Cardiac muscle cell (in vitro differentiated cells and primary cell): ENCODE data around the gene DOCK1. TPM values are rescaled to one million over a fixed set of nuclear protein-coding genes. Genes with fewer than 3 reads are reported as not detected.
A peak's percentile ranks its signal among the peaks of the same experiment; 100 is the strongest.

ENCODE experiments used
- DNase-seq, 2 donors: peaks; one replicate each; pipeline versions ENCODE4 v3.0.0 to v3.0.0-alpha.2; 2010 to 2017; ENCODE audit warnings: low read depth in 1 of 2, low spot score in 1 of 2
- H3K27ac ChIP-seq: fragments of 200-600 bp; sonication (generic); 2 replicates; pipeline ENCODE4 v1.5.1; 2016
- H3K27me3 ChIP-seq: fragments of 200-600 bp; sonication (generic); 2 replicates; pipeline ENCODE4 v1.6.0; 2016; ENCODE audit warnings: control low read depth
- H3K36me3 ChIP-seq: fragments of 200-600 bp; sonication (generic); 2 replicates; pipeline ENCODE4 v1.5.1; 2016; ENCODE audit warnings: control low read depth
- H3K4me1 ChIP-seq: fragments of 200-600 bp; sonication (generic); 2 replicates; pipeline ENCODE4 v1.8.1; 2017; ENCODE audit warnings: low read depth, mild to moderate bottlenecking, mixed run types
- H3K4me3 ChIP-seq: fragments of 200-600 bp; sonication (generic); 2 replicates; pipeline ENCODE4 v1.5.1; 2016; ENCODE audit warnings: mild to moderate bottlenecking
- H3K9me3 ChIP-seq: fragments of 200-600 bp; sonication (generic); 2 replicates; pipeline ENCODE4 v1.5.1; 2017; ENCODE audit warnings: low read depth, mild to moderate bottlenecking, control low read depth
- CTCF ChIP-seq: IDR thresholded peaks from 2 replicates; pipeline ENCODE4 v1.5.1; 2012; ENCODE audit warnings: low read depth, mild to moderate bottlenecking, low read length
- polyA plus RNA-seq: library from polyadenylated mRNA; unstranded; fragments of >200 nt; fragmentation: Nextera tagmentation; extraction: Ambion mirVana; gene quantifications from 2 replicates; pipeline ENCODE4 v1.2.1, GENCODE V29; 2016
- total RNA-seq: library from RNA; depleted of rRNA; stranded (reverse); fragments of >200 nt; gene quantifications from 2 replicates; pipeline ENCODE4 v1.2.3, GENCODE V29; 2016

Gene DOCK1
- total and polyA plus RNA-seq, 2 experiments from 2014 or later, result 15.0 to 30.6 TPM

GRCh38 chr10:127407551-127407950 lies 502.3 kb downstream of the DOCK1 start:
- H3K36me3 ChIP-seq, result no peaks in the 10 kb centered on the region
- H3K27me3 ChIP-seq, result no peaks in the 10 kb centered on the region
- H3K9me3 ChIP-seq, result no peaks in the 10 kb centered on the region
- TF ChIP-seq CTCF, result no peak
- H3K4me3 ChIP-seq, result no peak overlapping the region
- peaks cover 13% of the 10 kb centered on the region for H3K4me1 ChIP-seq
- DNase-seq, result peak in 1 of 2 donors; percentile 3
- H3K27ac ChIP-seq, result peak overlapping the region; percentile 13

- H3K4me1 ChIP-seq, result peaks cover 19% of the 10 kb centered on the region
- TF ChIP-seq CTCF, result no peak
Observed at GRCh38 chr10:127408112-127408710, 503.0 kb downstream of the DOCK1 start.

GRCh38 chr10:127408733-127409132 lies 503.5 kb downstream of the DOCK1 start:
- no peak overlapping the region for H3K4me3 ChIP-seq
- H3K4me1 ChIP-seq, result peaks cover 24% of the 10 kb centered on the region
- no peaks in the 10 kb centered on the region for H3K36me3 ChIP-seq
- no peaks in the 10 kb centered on the region for H3K9me3 ChIP-seq
- peak overlapping the region; percentile 46 for H3K27ac ChIP-seq
- no peaks in the 10 kb centered on the region for H3K27me3 ChIP-seq
- no peak for TF ChIP-seq CTCF
- no peak for DNase-seq

More at GRCh38 chr10:127408112-127408710, 503.0 kb downstream of the DOCK1 start:
- Histone ChIP-seq H3K36me3 (no peaks in the 10 kb centered on the region), H3K27ac (peak overlapping the region; percentile 46), H3K4me3 (no peak overlapping the region), H3K9me3 (no peaks in the 10 kb centered on the region), H3K27me3 (no peaks in the 10 kb centered on the region)
- peak in 1 of 2 donors; percentile 79 for DNase-seq

- no peak overlapping the region for H3K27ac ChIP-seq
- no peaks in the 10 kb centered on the region for H3K9me3 ChIP-seq
- no peak overlapping the region for H3K4me3 ChIP-seq
- no peak for TF ChIP-seq CTCF
- H3K27me3 ChIP-seq, result no peaks in the 10 kb centered on the region
- no peaks in the 10 kb centered on the region for H3K36me3 ChIP-seq
- no peak for DNase-seq
- H3K4me1 ChIP-seq, result peaks cover 33% of the 10 kb centered on the region
Observed at GRCh38 chr10:127410030-127410429, 504.8 kb downstream of the DOCK1 start.

GRCh38 chr10:127411062-127411461 lies 505.8 kb downstream of the DOCK1 start:
- TF ChIP-seq CTCF, result no peak
- Histone ChIP-seq H3K36me3 (no peaks in the 10 kb centered on the region), H3K4me3 (no peak overlapping the region), H3K9me3 (no peaks in the 10 kb centered on the region), H3K27me3 (no peaks in the 10 kb centered on the region), H3K4me1 (peaks cover 34% of the 10 kb centered on the region), H3K27ac (no peak overlapping the region)
- no peak for DNase-seq

GRCh38 chr10:127413326-127413725 lies 508.1 kb downstream of the DOCK1 start:
- no peaks in the 10 kb centered on the region for H3K27me3 ChIP-seq
- H3K9me3 ChIP-seq, result no peaks in the 10 kb centered on the region
- H3K4me1 ChIP-seq, result peaks cover 37% of the 10 kb centered on the region
- no peaks in the 10 kb centered on the region for H3K36me3 ChIP-seq
- DNase-seq, result no peak
- no peak for TF ChIP-seq CTCF
- peak overlapping the region; percentile 59 for H3K27ac ChIP-seq
- H3K4me3 ChIP-seq, result no peak overlapping the region
